Ovary (tissue), 3 donors: ENCODE data around the gene ARHGEF19.

Source experiments
- CTCF ChIP-seq, 3 donors: fragments of 450-650 bp in 2 of 3; fragments of 200-600 bp in 1 of 3; IDR thresholded peaks; one replicate each; pipeline versions ENCODE4 v1.5.1 to v1.8.0; 2016 to 2022; ENCODE audit warnings: antibody characterized with exemption in 3 of 3, mild to moderate bottlenecking in 1 of 3
- EP300 ChIP-seq: sonication (generic); formaldehyde crosslinking; IDR thresholded peaks from one replicate; pipeline ENCODE4 v1.6.1; 2017; ENCODE audit warnings: antibody characterized with exemption
- POLR2A ChIP-seq: fragments of 450-650 bp; IDR thresholded peaks from one replicate; pipeline ENCODE4 v1.6.1; 2017; ENCODE audit warnings: antibody characterized with exemption, mild to moderate bottlenecking, moderate library complexity
- donor health status: DM: no; HTN: no; CAD: no.

- TF ChIP-seq CTCF (IDR thresholded peaks at IDR 0.05) (no peak), POLR2A (no peak), EP300 (no peak)
Observed at GRCh38 chr1:16189921-16190621, 22.4 kb downstream of the ARHGEF19 start.
